GM19468 (cell line): ENCODE data around the gene GASK1B.

Experiments used
- ATAC-seq: cut with Tn5 transposase; IDR thresholded peaks from one replicate; pipeline ENCODE4 v1.9.1; 2021; ENCODE audit warnings: mild to moderate bottlenecking, moderate library complexity, moderate number of reproducible peaks; ENCODE audit not compliant: unreplicated experiment; ENCODE audit errors: extremely low read depth

Gene GASK1B

GRCh38 chr4:158172261-158173258 lies at the start of gene GASK1B:
TSS of gene GASK1B (minus strand) at chr4:158173025. CDS start at chr4:158171375, 1,650 bp downstream.
- ATAC-seq = no peak

DNA sequence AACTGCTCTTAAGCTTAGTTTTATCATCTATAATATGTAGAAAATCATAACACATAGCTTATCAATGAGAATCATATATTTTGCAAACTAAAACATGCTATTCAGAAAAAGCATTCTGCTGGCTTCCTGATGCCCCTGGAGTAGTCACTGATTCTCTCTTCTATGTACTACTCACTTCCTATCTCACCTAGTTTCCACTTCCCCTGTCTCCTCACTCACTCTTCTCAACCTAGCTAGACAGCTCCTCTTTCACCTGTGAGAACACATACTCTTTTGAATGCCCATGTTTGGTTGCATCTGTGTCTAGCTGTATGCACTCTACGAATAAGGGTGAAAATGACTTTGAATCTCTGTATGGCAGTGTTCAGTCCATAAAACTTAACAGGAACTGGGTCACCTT lies 46.8 kb upstream of the GASK1B start:
- ATAC-seq = no peak

DNA sequence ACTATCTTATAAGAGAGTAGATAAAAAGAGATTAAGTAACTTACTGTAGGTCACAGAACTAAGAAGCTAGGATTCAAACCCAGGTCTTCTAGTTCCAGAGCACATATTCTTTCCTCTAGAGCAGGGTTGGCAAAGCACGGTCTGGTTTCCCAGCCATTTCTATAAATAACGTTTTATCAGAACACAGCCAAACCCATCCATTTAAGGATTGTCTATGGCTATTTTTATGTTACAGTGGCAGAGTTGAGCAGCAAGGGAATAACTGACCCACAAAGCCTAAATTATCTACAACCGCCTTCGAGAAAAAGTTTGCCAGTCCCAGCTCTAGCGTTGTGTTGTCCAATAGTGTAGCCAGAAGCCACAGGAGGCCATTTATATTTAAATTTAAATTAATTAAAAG lies 44.9 kb upstream of the GASK1B start:
- no peak for ATAC-seq

GRCh38 chr4:158214856-158215255 lies 42.0 kb upstream of the GASK1B start:
- ATAC-seq = no peak

DNA sequence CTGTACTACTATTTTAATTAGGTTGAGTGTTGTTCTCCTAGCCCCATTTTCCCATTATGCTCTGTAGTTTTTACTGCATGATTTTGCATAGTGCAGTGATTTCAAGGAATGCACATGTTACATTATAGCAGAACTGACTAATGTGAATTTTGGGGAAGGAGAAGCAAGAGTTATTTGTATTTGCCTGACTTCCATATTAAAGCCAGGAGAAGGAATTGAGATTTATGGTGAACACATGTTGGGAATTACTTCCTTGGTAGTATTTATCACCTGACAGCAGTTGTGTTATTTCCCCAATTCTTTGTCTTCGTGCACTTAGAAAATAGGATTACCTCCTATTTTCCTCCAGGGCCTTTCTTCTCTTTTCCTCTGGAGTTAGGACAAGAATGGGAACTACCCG lies 40.6 kb upstream of the GASK1B start:
- ATAC-seq = no peak

GRCh38 chr4:158211222-158211621 lies 38.4 kb upstream of the GASK1B start:
- no peak for ATAC-seq

GRCh38 chr4:158209825-158210807 lies 37.3 kb upstream of the GASK1B start, which contains the start of gene TMEM144:
TSS of gene TMEM144 (plus strand) at chr4:158210486. CDS start at chr4:158212668, 2,182 bp downstream.
- ATAC-seq = peak; percentile 94

DNA sequence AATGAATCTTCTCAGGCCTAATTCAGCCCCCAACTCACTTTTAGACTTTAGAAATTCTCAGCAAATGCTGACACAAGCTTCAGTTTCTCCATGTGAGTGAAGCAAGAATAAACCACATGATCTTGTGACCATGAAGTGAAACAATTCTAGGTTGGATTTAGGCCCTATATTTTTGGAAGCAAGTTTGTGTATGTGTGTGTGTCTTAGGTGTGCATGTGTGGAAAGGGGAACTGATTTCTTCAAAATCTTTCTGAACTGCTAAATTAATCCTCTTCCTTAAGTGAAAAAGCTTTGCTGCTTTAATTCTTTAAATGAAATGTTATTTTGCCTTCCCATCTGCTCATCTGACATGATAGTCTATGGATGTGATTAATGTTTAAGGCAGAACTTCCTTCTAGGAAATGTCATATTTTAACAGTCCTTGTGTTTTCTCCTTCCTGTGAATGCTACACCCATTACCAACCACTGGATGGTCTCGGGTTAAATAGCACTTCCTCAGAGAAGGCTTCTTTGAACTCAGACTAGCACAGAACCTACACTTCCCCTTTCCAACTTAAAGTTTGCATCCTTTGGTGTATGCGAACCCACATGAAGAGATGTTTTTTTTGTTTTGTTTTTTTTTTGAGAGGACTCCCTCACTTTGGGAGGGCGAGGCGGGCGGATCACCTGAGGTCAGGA lies 36.3 kb upstream of the GASK1B start:
- ATAC-seq = peak; percentile 36

DNA sequence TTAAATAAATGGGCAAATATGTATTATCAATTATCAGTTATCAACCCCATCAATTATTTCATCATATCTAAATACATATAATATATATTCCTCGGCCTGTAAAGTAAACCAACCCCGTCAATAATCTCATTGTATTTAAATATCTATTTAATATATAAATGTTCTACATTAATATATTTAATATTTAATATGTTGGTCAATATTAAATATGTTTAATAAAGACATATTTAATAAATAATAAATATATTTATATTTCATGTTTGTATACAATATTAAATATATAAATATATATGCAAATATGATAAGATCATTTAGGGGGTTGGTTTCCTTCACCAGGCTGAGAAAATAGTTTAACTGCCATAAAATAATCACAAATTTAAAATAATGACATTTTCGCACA lies 31.1 kb upstream of the GASK1B start:
- no peak for ATAC-seq

- ATAC-seq = no peak
Observed at GRCh38 chr4:158203436-158203835, 30.6 kb upstream of the GASK1B start.

DNA sequence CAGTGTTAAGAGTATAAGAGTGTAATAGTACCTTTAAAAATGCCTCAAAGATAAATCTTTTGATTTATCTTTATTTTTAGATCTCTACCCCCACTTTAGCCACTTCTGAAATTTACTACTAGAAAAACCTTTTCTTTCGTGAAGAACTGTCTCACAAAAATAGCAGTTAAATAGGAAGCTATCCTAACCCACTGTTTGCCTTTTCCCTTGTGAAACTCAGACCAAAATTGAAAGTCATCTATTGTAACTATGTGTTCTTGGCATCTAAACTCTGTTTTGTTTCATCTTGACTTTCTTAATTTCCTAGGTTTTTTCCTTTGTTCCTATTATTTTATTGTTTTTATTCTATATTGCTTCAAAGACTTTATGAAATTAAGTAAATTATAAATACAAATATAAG lies 29.7 kb upstream of the GASK1B start:
- ATAC-seq = no peak

GRCh38 chr4:158201876-158202275 lies 29.1 kb upstream of the GASK1B start:
- ATAC-seq = no peak

GRCh38 chr4:158201322-158201721 lies 28.5 kb upstream of the GASK1B start:
- no peak for ATAC-seq

DNA sequence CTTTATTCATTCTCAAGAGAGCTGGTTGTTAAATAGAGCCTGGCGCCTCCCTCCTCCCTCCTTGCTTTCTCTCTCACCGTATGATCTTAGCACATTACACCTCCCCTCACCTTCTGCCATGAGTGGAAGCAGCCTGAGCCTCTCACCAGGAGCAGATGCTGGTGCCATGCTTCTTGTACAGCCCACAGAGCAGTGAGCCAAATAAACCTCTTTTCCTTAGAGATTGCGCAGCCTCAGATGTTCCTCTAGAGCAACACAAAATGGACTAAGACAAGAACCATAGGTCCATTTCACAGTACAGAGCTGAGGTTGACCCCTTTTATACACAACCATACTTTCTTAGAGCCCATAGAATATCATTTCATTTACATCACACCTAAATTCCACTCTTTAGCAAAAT lies 27.4 kb upstream of the GASK1B start:
- no peak for ATAC-seq

GRCh38 chr4:158197194-158197776 lies 24.5 kb upstream of the GASK1B start:
- ATAC-seq = no peak

DNA sequence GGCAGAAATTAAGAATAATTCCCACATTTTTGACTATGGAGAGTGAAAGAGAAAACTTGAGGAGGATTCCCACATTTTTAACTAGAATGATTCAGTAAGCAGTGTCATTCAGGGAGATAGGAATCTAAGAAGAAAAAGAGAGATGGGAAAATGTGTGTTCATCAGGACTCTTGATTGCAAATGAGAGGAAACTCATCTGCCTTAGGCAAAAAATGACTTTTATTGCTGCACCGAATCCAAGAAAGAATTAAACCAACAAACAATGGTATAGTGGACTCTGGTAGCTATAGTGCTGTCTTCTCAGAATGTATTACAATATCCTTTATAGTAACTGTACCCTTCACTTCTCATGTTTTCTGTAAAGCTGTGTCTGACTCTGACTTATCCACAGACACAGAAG lies 22.5 kb upstream of the GASK1B start:
- no peak for ATAC-seq

DNA sequence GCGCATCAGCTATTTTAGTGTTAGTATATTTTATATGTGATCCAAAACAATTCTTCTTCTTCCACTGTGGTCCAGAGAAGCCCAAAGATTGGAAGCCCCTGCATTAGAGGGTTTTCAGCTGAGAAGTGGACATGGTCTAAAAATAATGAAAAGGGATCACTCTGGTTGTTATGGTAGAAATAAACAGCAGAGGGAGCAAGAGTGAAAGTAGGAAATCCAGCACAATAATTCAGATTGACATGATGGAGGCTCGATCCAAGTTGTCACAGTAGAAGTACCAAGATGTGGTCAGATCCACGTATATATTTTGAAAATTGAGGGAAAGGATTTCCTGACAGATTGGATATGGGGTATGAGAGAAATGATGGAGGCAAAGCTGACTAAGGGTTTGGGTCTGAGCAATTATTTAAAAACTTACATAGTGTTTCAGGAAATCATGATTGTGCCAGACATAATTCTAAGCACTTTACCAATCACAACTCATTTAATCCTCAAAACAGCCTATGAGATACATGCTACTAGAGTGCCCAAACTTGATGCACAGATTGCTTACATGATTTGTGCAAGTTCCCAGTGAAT lies 20.4 kb upstream of the GASK1B start:
- no peak for ATAC-seq

DNA sequence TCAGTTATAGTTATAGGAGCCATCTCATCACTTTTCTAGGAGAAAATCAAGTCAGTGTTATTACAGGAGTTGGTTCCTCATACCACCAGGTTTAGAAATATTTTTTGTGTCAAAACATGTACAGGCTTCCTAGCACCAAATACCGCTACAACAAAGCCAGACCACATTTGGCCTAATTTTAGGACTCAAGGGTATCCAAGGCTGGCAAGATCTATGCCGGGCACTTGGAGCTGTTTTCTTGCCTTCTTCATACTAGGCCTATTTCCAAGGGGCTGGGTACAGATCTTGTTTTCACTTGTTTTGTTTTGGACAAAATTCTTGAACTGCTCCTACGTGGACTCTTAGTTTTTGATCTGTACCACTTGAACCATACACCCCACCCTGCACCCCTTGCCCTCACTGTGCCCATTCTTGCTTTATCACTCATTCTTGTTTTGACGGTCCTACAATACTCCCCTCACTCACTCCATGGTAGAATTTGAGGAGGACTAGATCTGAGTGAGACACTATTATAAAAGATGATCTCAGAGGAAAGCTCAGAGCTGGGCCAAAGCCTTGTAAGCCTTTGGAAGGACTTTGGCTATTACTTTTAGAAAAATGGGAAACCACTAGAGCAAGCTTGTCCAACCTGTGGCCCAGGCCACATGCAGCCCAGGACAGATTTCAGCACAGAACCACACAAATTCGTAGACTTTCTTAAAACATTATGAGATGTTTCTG lies 19.8 kb upstream of the GASK1B start:
- no peak for ATAC-seq

DNA sequence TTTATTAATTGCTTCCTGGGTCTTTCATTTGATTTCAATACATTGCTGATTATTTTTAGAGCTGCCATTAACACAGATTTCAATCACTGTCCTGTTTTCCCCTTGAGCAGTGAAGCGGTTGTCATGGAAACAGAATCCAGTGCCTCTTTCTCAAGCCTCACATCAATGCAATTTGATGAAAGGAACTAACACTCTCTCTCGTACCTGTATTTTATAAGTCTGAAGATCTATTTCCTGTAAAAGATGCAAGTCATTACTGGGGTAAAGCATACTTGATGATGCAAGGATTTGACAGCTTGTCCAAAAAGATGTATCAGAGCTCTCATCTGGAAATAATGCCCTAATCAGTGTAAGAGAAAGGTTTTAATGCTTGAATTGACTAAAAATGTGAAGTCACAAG lies 17.9 kb upstream of the GASK1B start:
- no peak for ATAC-seq
